ENCODE data around the gene GOLGA6C.
"Not testable (repeated sequence)": the region's sequence is repeated elsewhere in the genome, so short reads cannot be mapped to it uniquely, and the experiment has no call there.

- TF ChIP-seq CTCF, POLR2A (IDR thresholded peaks at IDR 0.05): not testable (repeated sequence)
Observed at GRCh38 chr15:75217574-75217973, 40.6 kb upstream of the GOLGA6C start.

Measured in Peyer's patch (tissue), 4 donors.